ENCODE results near the gene RRP1B. TPM values are rescaled to one million over a fixed set of nuclear protein-coding genes. Genes with fewer than 3 reads are reported as not detected.

The RRP1B gene
- total RNA-seq, 1 experiment from 2014 or later, result 55.9 TPM

GRCh38 chr21:43687566-43688399 is 28.4 kb downstream of the RRP1B start (continued):
- TF ChIP-seq REST (IDR thresholded peaks at IDR 0.05; ENCODE audit: low read depth) (no peak), ZNF274 (IDR thresholded peaks at IDR 0.05; ENCODE audit: low read depth, low read length) (no peak), CTCF (IDR thresholded peaks at IDR 0.05 in 2 of 3, conservative IDR thresholded peaks at IDR 0.05 in 1 of 3; ENCODE audit: borderline replicate concordance in 1 of 3, insufficient read depth in 1 of 3, low read depth in 2 of 3, low read length in 2 of 3) (no peak), POLR2AphosphoS5 (IDR thresholded peaks at IDR 0.05; ENCODE audit: low read depth, low read length) (no peak), YY1 (IDR thresholded peaks at IDR 0.05; ENCODE audit: extremely low read depth, insufficient replicate concordance, low read depth, low read length) (no peak), RAD21 (IDR thresholded peaks at IDR 0.05; ENCODE audit: low read depth) (no peak), MAX (IDR thresholded peaks at IDR 0.05) (no peak), SRF (IDR thresholded peaks at IDR 0.05; ENCODE audit: low read depth) (no peak), JUND (IDR thresholded peaks at IDR 0.05) (no peak), EZH2 (IDR thresholded peaks at IDR 0.05) (no peak), FOSL1 (IDR thresholded peaks at IDR 0.05; ENCODE audit: low read depth) (no peak), SIN3A (IDR thresholded peaks at IDR 0.05; ENCODE audit: low read depth) (no peak)
